Activated CD8-positive, alpha-beta memory T cell treated with anti-CD3 and anti-CD28 coated beads, Interleukin-2, amount 10 ng/mL, durations not matched to agents 7 days and 5 days (primary cell): ENCODE data around the gene BEAN1. TPM values are rescaled to one million over a fixed set of nuclear protein-coding genes. Genes with fewer than 3 reads are reported as not detected.

Source experiments
- ATAC-seq: fragments of 150-1000 bp; cut with Tn5 transposase; one replicate; pipeline ENCODE4 v1.10.0; 2021; ENCODE audit warnings: moderate library complexity
- CTCF ChIA-PET: fragments of 350-600 bp; sonication (Branson Sonifier 250); formaldehyde crosslinking; loops from one replicate; lab custom pipeline; 2021; ENCODE audit warnings: antibody characterized with exemption; lab: Charles Lee
- DNase-seq: peaks from one replicate; pipeline ENCODE4 v3.0.0-alpha.2; 2020
- H3K27ac Mint-ChIP-seq: one replicate; pipeline ENCODE4 v1.8.0; 2021; ENCODE audit warnings: mild to moderate bottlenecking, mixed read lengths
- H3K27me3 Mint-ChIP-seq: one replicate; pipeline ENCODE4 v1.8.0; 2021; ENCODE audit warnings: mixed read lengths
- H3K36me3 Mint-ChIP-seq: one replicate; pipeline ENCODE4 v1.8.0; 2021; ENCODE audit warnings: mild to moderate bottlenecking, mixed read lengths
- H3K4me1 Mint-ChIP-seq: one replicate; pipeline ENCODE4 v1.8.0; 2021; ENCODE audit warnings: mixed read lengths
- H3K4me3 Mint-ChIP-seq: one replicate; pipeline ENCODE4 v1.8.0; 2021; ENCODE audit warnings: mild to moderate bottlenecking, moderate library complexity, mixed read lengths
- H3K9me3 Mint-ChIP-seq: one replicate; pipeline ENCODE4 v1.8.0; 2022; ENCODE audit warnings: low read depth, mixed read lengths
- total RNA-seq, 2 experiments: library from RNA; stranded (reverse); gene quantifications; one replicate each; pipeline ENCODE4 v1.2.3, GENCODE V29; 2021

BEAN1 gene
- total RNA-seq, 2 experiments from 2014 or later: not detected

- CTCF ChIA-PET: interaction anchor here (5.2 to 8.7 kb wide), 2 partner anchors 76 to 187 kb away, joined by 63 to 209 read pairs; no protein-coding TSS in a partner anchor
- no peaks in the 10 kb centered on the region for H3K36me3 Mint-ChIP-seq
Observed at GRCh38 chr16:66402591-66403230, 24.4 kb upstream of the BEAN1 start.

GRCh38 chr16:66403531-66404145, 23.5 kb upstream of the BEAN1 start:
- CTCF ChIA-PET: interaction anchor here (1.9 to 8.7 kb wide), 4 partner anchors 75 to 205 kb away, joined by 5 to 209 read pairs (median 49); no protein-coding TSS in a partner anchor
- ATAC-seq (no peak), DNase-seq (no peak)
- H3K4me3 Mint-ChIP-seq: no peak overlapping the region
- H3K36me3 Mint-ChIP-seq: no peaks in the 10 kb centered on the region
- H3K9me3 Mint-ChIP-seq: no peaks in the 10 kb centered on the region
- peaks cover 16% of the 10 kb centered on the region for H3K27me3 Mint-ChIP-seq
- no peak overlapping the region for H3K27ac Mint-ChIP-seq
- H3K4me1 Mint-ChIP-seq: peaks cover 14% of the 10 kb centered on the region

More at GRCh38 chr16:66402591-66403230, 24.4 kb upstream of the BEAN1 start:
- Mint-ChIP-seq H3K4me3 (no peak overlapping the region), H3K27me3 (peaks cover 17% of the 10 kb centered on the region), H3K4me1 (peaks cover 6% of the 10 kb centered on the region), H3K27ac (no peak overlapping the region), H3K9me3 (no peaks in the 10 kb centered on the region)
- DNase-seq (no peak), ATAC-seq (no peak)

GRCh38 chr16:66405057-66405783, 21.9 kb upstream of the BEAN1 start:
- Mint-ChIP-seq H3K27ac (no peak overlapping the region), H3K4me3 (no peak overlapping the region), H3K9me3 (no peaks in the 10 kb centered on the region)

GRCh38 chr16:66406534-66407221, 20.4 kb upstream of the BEAN1 start:
- peaks cover 14% of the 10 kb centered on the region for H3K27me3 Mint-ChIP-seq
- CTCF ChIA-PET: interaction anchor here (0.8 to 8.7 kb wide), 57 partner anchors 8 to 466 kb away, joined by 3 to 209 read pairs (median 6); partner anchors contain the start of genes CKLF, CMTM3, DYNC1LI2 and NAE1
- H3K9me3 Mint-ChIP-seq: peaks cover 2% of the 10 kb centered on the region
- peak overlapping the region; percentile 8 for H3K27ac Mint-ChIP-seq
- peaks cover 5% of the 10 kb centered on the region for H3K36me3 Mint-ChIP-seq
- peak; percentile 91 for DNase-seq
- peak overlapping the region; percentile 78 for H3K4me3 Mint-ChIP-seq
- ATAC-seq: peak; percentile 93
- H3K4me1 Mint-ChIP-seq: peaks cover 23% of the 10 kb centered on the region

More at GRCh38 chr16:66405057-66405783, 21.9 kb upstream of the BEAN1 start:
- CTCF ChIA-PET: interaction anchor here (0.7 to 8.7 kb wide), 23 partner anchors 10 to 463 kb away, joined by 3 to 209 read pairs (median 7); partner anchors contain the start of genes CKLF and CMTM3
- peaks cover 23% of the 10 kb centered on the region for H3K4me1 Mint-ChIP-seq
- peak; percentile 8 for DNase-seq
- no peak for ATAC-seq
- H3K36me3 Mint-ChIP-seq: no peaks in the 10 kb centered on the region
- H3K27me3 Mint-ChIP-seq: peaks cover 14% of the 10 kb centered on the region

GRCh38 chr16:66408163-66409048, 18.7 kb upstream of the BEAN1 start:
- peak overlapping the region; percentile 85 for H3K27ac Mint-ChIP-seq
- peak; percentile 25 for ATAC-seq
- peak; percentile 40 for DNase-seq

GRCh38 chr16:66409156-66409555, 17.9 kb upstream of the BEAN1 start:
- Mint-ChIP-seq H3K27me3 (peaks cover 14% of the 10 kb centered on the region), H3K27ac (no peak overlapping the region), H3K4me3 (peak overlapping the region; percentile 66), H3K4me1 (peaks cover 23% of the 10 kb centered on the region), H3K36me3 (peaks cover 8% of the 10 kb centered on the region), H3K9me3 (peaks cover 5% of the 10 kb centered on the region)
- DNase-seq: no peak
- CTCF ChIA-PET: interaction anchor here (1.0 to 8.7 kb wide), 6 partner anchors 70 to 187 kb away, joined by 3 to 209 read pairs (median 12); no protein-coding TSS in a partner anchor
- ATAC-seq: no peak

More at GRCh38 chr16:66408163-66409048, 18.7 kb upstream of the BEAN1 start:
- Mint-ChIP-seq H3K36me3 (peaks cover 8% of the 10 kb centered on the region), H3K4me1 (peaks cover 23% of the 10 kb centered on the region), H3K9me3 (peaks cover 5% of the 10 kb centered on the region), H3K27me3 (peaks cover 14% of the 10 kb centered on the region), H3K4me3 (peak overlapping the region; percentile 66)
- CTCF ChIA-PET: interaction anchor here (0.6 to 8.7 kb wide), 14 partner anchors 53 to 465 kb away, joined by 3 to 209 read pairs (median 6); partner anchors contain the start of genes CKLF and DYNC1LI2

GRCh38 chr16:66412182-66412581, 14.9 kb upstream of the BEAN1 start:
- CTCF ChIA-PET: no interaction called here
- H3K36me3 Mint-ChIP-seq: peaks cover 8% of the 10 kb centered on the region
- peaks cover 19% of the 10 kb centered on the region for H3K4me1 Mint-ChIP-seq
- no peak for ATAC-seq
- H3K27ac Mint-ChIP-seq: no peak overlapping the region
- peaks cover 5% of the 10 kb centered on the region for H3K9me3 Mint-ChIP-seq
- no peak for DNase-seq
- H3K27me3 Mint-ChIP-seq: no peaks in the 10 kb centered on the region
- no peak overlapping the region for H3K4me3 Mint-ChIP-seq

- ATAC-seq: no peak
- CTCF ChIA-PET: interaction anchor here (0.9 to 1.6 kb wide), 3 partner anchors 8 to 176 kb away, joined by 3 to 6 read pairs (median 4); no protein-coding TSS in a partner anchor
Observed at GRCh38 chr16:66414891-66415290, 12.2 kb upstream of the BEAN1 start.

GRCh38 chr16:66416136-66416535, 11.0 kb upstream of the BEAN1 start:
- Mint-ChIP-seq H3K36me3 (peaks cover 6% of the 10 kb centered on the region), H3K4me3 (no peak overlapping the region), H3K4me1 (peaks cover 5% of the 10 kb centered on the region), H3K27me3 (peaks cover 10% of the 10 kb centered on the region), H3K27ac (no peak overlapping the region), H3K9me3 (peaks cover 3% of the 10 kb centered on the region)
- DNase-seq: no peak
- CTCF ChIA-PET: no interaction called here
- no peak for ATAC-seq

More at GRCh38 chr16:66414891-66415290, 12.2 kb upstream of the BEAN1 start:
- Mint-ChIP-seq H3K9me3 (peaks cover 5% of the 10 kb centered on the region), H3K4me3 (no peak overlapping the region), H3K36me3 (peaks cover 8% of the 10 kb centered on the region), H3K27ac (no peak overlapping the region), H3K4me1 (peaks cover 5% of the 10 kb centered on the region), H3K27me3 (no peaks in the 10 kb centered on the region)
- peak; percentile 3 for DNase-seq

- peaks cover 16% of the 10 kb centered on the region for H3K27me3 Mint-ChIP-seq
- DNase-seq: peak; percentile 4
- H3K4me1 Mint-ChIP-seq: peaks cover 5% of the 10 kb centered on the region
- no peak overlapping the region for H3K27ac Mint-ChIP-seq
- CTCF ChIA-PET: interaction anchor here (1.3 to 1.7 kb wide), 2 partner anchors 10 to 60 kb away, joined by 3 to 6 read pairs; no protein-coding TSS in a partner anchor
- no peak overlapping the region for H3K4me3 Mint-ChIP-seq
- no peak for ATAC-seq
- peaks cover 3% of the 10 kb centered on the region for H3K9me3 Mint-ChIP-seq
- peaks cover 2% of the 10 kb centered on the region for H3K36me3 Mint-ChIP-seq
Observed at GRCh38 chr16:66416939-66417700, 10.0 kb upstream of the BEAN1 start.
